Fibroblast of skin of left quadriceps (primary cell): ENCODE measurements around the gene CDC42BPB.

Source experiments
- DNase-seq, 2 experiments: peaks; one replicate each; pipeline ENCODE4 v3.0.0-alpha.2; 2013; ENCODE audit warnings: low read depth in 2 of 2

The CDC42BPB gene

DNA sequence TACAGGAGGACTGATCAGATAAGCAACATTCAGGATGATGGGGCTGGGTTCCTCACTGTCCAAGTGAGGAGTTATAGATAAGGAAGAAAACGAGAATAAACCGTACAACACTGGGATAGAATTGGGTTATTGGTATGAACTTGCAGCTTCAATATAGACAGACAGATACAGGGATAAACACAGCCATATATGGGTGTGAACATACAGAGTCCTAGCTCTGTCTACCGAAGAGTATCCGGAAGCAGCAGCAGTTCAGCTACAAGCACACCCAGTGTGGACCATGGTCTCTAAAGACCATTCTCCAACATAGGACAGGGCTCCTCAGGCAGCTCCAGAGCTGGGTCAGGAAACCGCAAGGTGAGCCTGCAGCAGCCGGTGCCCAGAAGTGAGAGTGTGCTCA, 40.8 kb downstream of the CDC42BPB start:
- no peak for DNase-seq

- DNase-seq: no peak
Observed at GRCh38 chr14:103016071-103016470, 41.3 kb downstream of the CDC42BPB start.

- DNase-seq: no peak
Observed at GRCh38 chr14:103015426-103015825, 41.9 kb downstream of the CDC42BPB start.

DNA sequence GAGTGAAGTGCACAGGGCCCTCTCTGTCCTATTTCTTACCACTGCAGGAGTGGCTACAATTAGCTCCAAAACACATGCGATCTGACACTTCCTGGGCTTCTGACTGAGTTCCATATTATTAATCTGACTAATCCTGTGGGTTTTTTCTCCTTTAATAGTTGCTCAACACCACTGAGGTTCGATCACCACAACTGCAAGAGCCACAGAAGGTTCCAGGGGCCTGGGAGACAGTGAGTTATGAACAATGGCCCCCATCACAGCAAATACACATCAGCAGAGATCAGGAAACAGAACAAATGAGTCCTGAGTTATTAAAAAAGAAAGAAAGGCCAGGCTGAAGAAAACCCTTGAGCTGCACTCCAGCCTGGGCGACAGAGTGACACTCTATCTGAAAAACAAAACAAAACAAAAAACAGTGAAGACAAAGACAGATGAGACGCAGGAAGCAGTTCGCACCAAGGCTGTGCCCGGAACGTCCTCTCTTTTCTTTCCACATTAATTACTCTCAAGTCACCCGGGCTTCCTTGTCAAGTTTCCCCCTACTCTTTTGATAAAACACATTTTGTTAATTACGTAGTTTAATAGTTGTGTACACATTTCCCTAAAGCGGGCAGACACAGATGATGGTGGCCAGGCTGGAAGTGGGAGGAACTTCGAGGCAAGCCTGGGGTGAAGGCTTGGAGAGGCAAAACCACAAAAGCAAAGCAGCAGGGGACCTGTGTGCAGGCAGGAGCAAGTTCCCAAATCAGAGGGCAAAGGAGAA, 42.7 kb downstream of the CDC42BPB start:
- DNase-seq: peak; percentile 51 to 52

- no peak for DNase-seq
Observed at GRCh38 chr14:103013028-103013427, 44.3 kb downstream of the CDC42BPB start.

GRCh38 chr14:103009559-103009958, 47.8 kb downstream of the CDC42BPB start:
- no peak for DNase-seq

GRCh38 chr14:103008768-103009357, 48.5 kb downstream of the CDC42BPB start:
- DNase-seq: no peak

DNA sequence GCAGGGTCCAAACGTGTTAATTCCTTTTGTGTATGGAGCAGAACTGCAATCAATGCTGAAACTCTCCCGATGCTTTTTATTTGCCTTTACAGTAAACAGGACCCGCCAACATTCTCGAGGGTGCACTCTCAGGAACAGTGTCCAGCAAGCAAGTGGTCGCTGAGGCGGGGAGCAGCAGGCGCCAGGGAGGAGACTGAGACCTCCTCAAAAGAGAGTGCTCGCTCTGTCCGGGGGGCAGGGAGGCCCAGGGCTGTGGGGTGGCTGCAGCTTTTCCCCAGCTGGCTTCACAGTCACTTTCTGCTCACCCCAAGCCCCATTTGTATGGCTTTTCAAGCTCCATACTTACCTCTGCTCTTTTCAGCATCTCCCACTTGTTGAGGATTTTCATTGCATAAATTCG, 49.2 kb downstream of the CDC42BPB start:
- no peak for DNase-seq

DNA sequence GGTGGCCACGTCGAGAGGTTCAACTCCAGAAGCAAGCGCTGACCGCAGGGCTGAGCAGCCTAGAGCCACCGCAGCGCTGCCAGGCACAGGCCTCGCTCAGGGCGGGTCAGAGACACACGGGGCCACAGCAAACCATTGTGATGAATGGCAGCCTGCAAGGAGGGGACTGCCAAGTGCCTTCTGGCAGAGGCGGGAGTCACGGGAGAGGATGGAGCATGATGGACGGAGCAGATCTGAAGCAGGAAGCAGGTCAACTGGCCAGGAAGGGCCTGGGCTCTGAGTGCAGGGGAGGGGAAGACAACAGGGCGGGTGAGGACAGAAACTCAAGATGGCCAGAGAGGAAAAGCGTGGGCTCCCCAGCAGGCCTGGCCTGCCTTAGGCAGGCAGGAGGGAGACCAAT, 49.8 kb downstream of the CDC42BPB start:
- DNase-seq: no peak

DNA sequence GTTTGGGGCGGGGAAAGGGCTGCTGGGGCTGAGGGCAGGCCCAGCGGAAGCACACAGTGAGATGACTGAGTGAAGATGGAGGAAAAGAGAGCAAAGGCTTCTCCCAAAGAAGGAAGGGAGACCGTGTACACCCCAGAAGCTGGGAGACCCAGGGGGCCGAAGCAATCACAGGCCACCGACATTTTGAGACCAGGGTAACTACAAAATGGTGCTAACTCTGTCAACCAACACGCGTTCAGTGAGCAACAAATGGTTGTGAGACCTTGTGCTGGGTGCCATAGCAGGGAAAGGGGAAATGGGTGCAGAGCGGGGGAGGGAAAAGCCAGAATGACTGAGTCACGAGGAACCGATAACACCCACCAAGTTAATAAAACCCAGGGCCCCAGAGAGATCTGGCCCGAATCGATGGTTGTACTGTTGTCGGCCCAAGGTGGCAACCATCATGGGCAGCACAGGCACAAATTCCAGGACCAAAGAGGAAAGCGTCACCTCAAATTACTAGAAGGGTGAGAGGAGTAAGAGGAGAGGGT, 50.3 kb downstream of the CDC42BPB start:
- no peak for DNase-seq

GRCh38 chr14:103006106-103006505, 51.2 kb downstream of the CDC42BPB start:
- DNase-seq: no peak

- no peak for DNase-seq
Observed at GRCh38 chr14:103003850-103004249, 53.5 kb downstream of the CDC42BPB start.

GRCh38 chr14:103003351-103003615, 54.1 kb downstream of the CDC42BPB start:
- DNase-seq: no peak

GRCh38 chr14:103002578-103003350, 54.6 kb downstream of the CDC42BPB start:
- DNase-seq: no peak

DNA sequence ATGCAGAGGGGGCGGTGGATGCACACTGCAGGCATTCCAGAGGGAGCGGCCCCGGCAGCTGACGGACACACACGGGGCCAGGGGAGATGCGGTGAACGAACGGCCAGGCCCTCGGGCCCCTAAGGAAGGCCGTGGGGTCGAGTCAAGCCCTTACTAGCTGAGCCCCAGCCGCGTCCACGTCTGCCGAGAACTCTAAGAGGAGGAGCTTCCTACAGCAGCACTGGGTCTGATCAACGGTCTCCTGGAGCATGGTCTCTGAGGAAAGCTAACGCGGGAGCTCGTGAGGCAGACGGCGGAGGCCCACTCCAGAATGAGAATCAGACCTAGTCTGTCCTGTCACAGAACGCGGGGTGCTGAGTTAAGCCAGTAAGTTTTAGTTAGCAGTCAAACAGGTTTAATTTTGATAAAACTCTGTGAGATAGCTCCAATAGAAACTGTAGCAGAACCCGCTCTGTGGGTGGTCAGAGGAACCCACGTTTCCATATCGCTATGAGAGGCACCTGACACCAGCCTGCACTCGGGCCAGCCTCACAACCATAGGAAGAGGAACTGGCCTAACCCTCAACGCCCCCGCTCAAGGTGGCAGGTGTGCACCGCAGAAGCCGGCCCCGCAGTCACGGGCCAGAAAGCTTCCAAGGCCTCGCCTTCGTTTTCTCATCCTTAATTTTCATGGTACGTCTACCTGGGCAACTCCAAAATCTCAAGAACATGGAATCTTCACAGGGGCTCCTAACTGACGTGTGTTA, 55.5 kb downstream of the CDC42BPB start:
- DNase-seq: no peak

DNA sequence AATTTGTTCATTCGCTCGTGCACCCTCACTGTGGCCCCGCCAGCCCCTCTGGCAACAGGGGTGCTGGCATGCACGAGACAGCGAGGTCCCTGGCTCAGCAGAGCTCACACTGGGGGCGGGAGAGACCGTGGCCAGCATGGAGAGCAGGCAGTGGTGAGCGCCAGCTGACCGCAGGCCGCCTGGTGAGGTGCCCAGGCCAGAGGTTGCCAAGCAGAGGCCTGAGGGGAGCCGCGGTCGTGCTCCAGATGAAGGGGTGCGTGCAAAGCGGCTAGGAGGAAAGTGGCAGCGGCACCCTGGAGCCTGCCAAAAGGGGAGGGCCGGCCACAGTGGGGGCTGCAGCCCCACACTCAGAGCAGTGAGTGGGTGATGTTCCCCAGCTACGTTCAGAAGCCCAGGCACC, 56.1 kb downstream of the CDC42BPB start:
- DNase-seq: no peak

DNA sequence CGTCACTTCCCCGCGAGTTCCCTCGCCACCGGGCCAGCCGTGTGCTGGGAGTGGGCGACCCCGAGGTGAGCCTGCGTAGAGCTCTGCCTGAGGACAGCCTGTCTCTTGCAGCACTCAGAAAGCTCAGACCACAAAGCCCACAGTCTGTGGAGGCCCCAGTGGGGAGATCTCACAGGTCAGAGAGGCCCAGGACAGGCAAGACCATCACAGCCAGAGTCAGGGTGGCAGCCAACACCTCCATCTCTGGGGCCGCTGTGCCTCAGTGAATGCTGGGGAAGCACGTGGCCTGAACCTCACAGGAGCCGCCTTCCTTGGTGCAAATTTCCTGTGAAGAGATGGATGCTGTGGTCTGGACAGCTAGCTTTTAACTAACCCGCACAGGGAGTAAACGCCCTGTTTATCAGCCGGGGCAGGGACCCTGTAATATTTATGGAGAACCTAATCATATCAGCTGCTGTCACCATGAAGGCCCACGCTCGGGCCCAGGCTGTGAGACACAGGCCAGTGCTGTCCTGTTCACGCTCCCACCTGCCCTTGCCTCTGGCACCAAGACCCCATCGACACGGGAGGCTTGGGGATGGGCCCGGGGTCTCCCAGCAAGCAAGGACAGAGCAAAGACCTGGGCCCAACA, 56.9 kb downstream of the CDC42BPB start:
- no peak for DNase-seq

DNA sequence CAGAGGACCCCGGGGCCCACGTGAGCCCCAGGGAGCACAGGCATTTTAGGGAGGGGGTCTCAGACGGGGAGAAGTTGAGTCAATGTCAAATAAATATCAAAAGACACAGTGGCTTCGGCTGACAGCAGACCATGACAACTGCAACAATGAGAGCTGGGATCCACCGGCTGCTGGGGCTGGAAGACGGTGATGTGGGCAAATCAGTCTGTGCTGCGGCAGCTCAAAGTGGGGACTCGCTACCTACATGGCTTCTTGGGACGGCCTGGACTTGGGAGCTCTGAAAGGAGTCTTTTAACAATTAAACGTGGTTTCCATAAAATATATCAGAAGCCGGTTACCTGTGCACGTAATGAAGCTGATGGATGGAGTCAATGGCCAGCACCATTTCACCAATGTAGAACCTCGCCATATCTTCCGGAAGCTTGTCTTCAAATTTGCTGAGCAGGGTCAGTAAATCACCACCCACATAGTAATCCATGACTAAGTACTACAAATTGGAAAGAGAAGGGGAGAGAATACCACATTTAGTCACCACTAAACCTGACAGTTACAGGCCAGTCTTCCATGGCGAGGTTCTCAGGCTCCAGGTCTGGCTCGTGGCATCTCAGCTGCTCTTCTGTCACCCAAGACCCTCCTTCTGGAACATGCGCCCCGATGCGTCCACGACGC, 58.0 kb downstream of the CDC42BPB start:
- DNase-seq: no peak

DNA sequence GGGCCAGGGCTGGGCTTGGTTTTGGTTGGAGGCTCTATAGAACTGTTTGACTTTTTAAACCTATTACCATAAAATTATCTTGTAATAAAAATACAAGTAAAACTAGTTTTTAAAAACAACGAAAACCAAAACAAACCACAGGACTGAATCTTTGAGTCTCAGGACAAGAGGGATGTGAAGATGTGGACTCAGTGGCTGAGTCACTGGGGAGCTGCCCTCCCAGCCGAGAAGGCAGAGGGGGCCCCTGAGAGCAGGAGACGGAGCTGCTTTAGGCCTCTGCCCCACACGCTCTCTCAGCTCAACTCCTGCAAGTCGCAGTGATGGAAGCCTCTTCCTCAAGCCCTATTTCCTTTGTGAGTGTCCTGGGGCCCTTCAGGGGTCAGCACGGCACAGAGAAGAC, 59.0 kb downstream of the CDC42BPB start:
- no peak for DNase-seq

GRCh38 chr14:102996941-102997340, 60.4 kb downstream of the CDC42BPB start:
- DNase-seq: no peak

GRCh38 chr14:102994689-102995088, 62.7 kb downstream of the CDC42BPB start:
- no peak for DNase-seq
